GM18858 (cell line): Measurements from ENCODE around the gene LRRC46.

Experiments
- ATAC-seq: cut with Tn5 transposase; IDR thresholded peaks from one replicate; pipeline ENCODE4 v1.9.1; 2021; ENCODE audit not compliant: unreplicated experiment

The LRRC46 gene

GRCh38 chr17:47875011-47875985 lies 43.8 kb downstream of the LRRC46 start:
- ATAC-seq, result no peak

GRCh38 chr17:47877368-47878034 lies 46.0 kb downstream of the LRRC46 start:
- no peak for ATAC-seq

GRCh38 chr17:47878203-47879027 lies 46.9 kb downstream of the LRRC46 start:
- ATAC-seq, result no peak

- no peak for ATAC-seq
Observed at GRCh38 chr17:47879028-47879585, 47.6 kb downstream of the LRRC46 start.

GRCh38 chr17:47879776-47880454 lies 48.4 kb downstream of the LRRC46 start:
- ATAC-seq, result no peak

GRCh38 chr17:47882247-47882646 lies 50.8 kb downstream of the LRRC46 start:
- no peak for ATAC-seq

GRCh38 chr17:47882695-47883588 lies 51.5 kb downstream of the LRRC46 start:
- no peak for ATAC-seq

- ATAC-seq, result no peak
Observed at GRCh38 chr17:47883589-47884426, 52.3 kb downstream of the LRRC46 start.

GRCh38 chr17:47884427-47884740 lies 52.9 kb downstream of the LRRC46 start:
- no peak for ATAC-seq

GRCh38 chr17:47884905-47885730 lies 53.6 kb downstream of the LRRC46 start:
- ATAC-seq, result no peak
